ENCODE data around the gene CHL1. TPM values are rescaled to one million over a fixed set of nuclear protein-coding genes. Genes with fewer than 3 reads are reported as not detected.

Gene CHL1
- total and polyA plus RNA-seq, 2 experiments from 2014 or later = 1.4 to 1.9 TPM

- Mint-ChIP-seq H3K36me3 (ENCODE audit: low read depth) (peaks cover 23% of the 10 kb centered on the region), H3K4me1 (no peaks in the 10 kb centered on the region), H3K27me3 (ENCODE audit: insufficient read depth, low read depth, poor library complexity) (no peaks in the 10 kb centered on the region), H3K9me3 (peaks cover 90% of the 10 kb centered on the region), H3K4me3 (no peak overlapping the region), H3K27ac (no peak overlapping the region)
- no peaks in the 10 kb centered on the region for H3K27me3 ChIP-seq (ENCODE audit: insufficient read depth)
- TF ChIP-seq NANOG (IDR thresholded peaks at IDR 0.05; ENCODE audit: borderline replicate concordance) (no peak), REST (IDR thresholded peaks at IDR 0.05; ENCODE audit: unreplicated experiment) (no peak), EZH2phosphoT487 (IDR thresholded peaks at IDR 0.05; ENCODE audit: unreplicated experiment) (no peak), EZH2 (IDR thresholded peaks at IDR 0.05; ENCODE audit: low read depth, unreplicated experiment) (no peak), CREB1 (CRISPR knock-in tag; IDR thresholded peaks at IDR 0.05; ENCODE audit: low read depth) (no peak), ZNF114 (CRISPR knock-in tag; IDR thresholded peaks at IDR 0.05) (no peak), STAT1 (IDR thresholded peaks at IDR 0.05; ENCODE audit: unreplicated experiment) (no peak), POLR2AphosphoS5 (IDR thresholded peaks at IDR 0.05; ENCODE audit: low read depth) (no peak), ETS1 (IDR thresholded peaks at IDR 0.05) (no peak), ZNF331 (CRISPR knock-in tag; IDR thresholded peaks at IDR 0.05; ENCODE audit: low read depth) (no peak), CTCF (conservative IDR thresholded peaks at IDR 0.05; ENCODE audit: low read depth in 2 of 2) (no peak), JUNB (IDR thresholded peaks at IDR 0.05; ENCODE audit: unreplicated experiment) (no peak), ZNF462 (CRISPR knock-in tag; IDR thresholded peaks at IDR 0.05) (no peak)
- no peak for DNase-seq (ENCODE audit: low spot score)
- H3F3A ChIP-seq (replicated peaks; ENCODE audit: low read depth) = no peaks in the 10 kb centered on the region
- no peaks in the 10 kb centered on the region for H3K36me3 ChIP-seq (ENCODE audit: insufficient read depth)
- H3K27ac ChIP-seq (ENCODE audit: low read depth) = no peak overlapping the region
- no peak overlapping the region for H3K4me3 ChIP-seq
- H3K9me2 ChIP-seq (ENCODE audit: insufficient read depth) = no peaks in the 10 kb centered on the region
- no peaks in the 10 kb centered on the region for H3K4me1 ChIP-seq (ENCODE audit: insufficient read depth)
- no peaks in the 10 kb centered on the region for H3K79me2 ChIP-seq (replicated peaks; ENCODE audit: insufficient read depth)
- no peak overlapping the region for H2AFZ ChIP-seq
- H3K4me2 ChIP-seq = no peak overlapping the region
- no peak for ATAC-seq
- H4K20me1 ChIP-seq (replicated peaks; ENCODE audit: insufficient read depth) = no peaks in the 10 kb centered on the region
Measured at GRCh38 chr3:278300-279064, 81.9 kb downstream of the CHL1 start.
